Activated B cell treated with CpG ODN at 0.5 μM for 24 hours (primary cell): ENCODE data around the gene HTR6. TPM values are rescaled to one million over a fixed set of nuclear protein-coding genes. Genes with fewer than 3 reads are reported as not detected.

ENCODE experiments used
- ATAC-seq: fragments of 200-7000 bp; cut with Tn5 transposase; one replicate; pipeline ENCODE4 v1.10.0; 2021; ENCODE audit warnings: low read depth, mild to moderate bottlenecking, moderate library complexity
- CTCF ChIA-PET: fragments of 350-600 bp; sonication (Branson Sonifier 250); formaldehyde crosslinking; loops from one replicate; lab custom pipeline; 2021; ENCODE audit warnings: antibody characterized with exemption; lab: Charles Lee
- POLR2A ChIA-PET: fragments of 350-600 bp; sonication (Branson Sonifier 250); formaldehyde crosslinking; loops from one replicate; lab custom pipeline; 2021; ENCODE audit warnings: antibody characterized with exemption; lab: Charles Lee
- DNase-seq: peaks from one replicate; pipeline ENCODE4 v3.0.0; 2022
- H3K27ac Mint-ChIP-seq: one replicate; pipeline ENCODE4 v1.8.0; 2020; ENCODE audit warnings: mixed read lengths
- H3K27me3 Mint-ChIP-seq: one replicate; pipeline ENCODE4 v1.8.0; 2021; ENCODE audit warnings: mixed read lengths
- H3K36me3 Mint-ChIP-seq: one replicate; pipeline ENCODE4 v1.8.0; 2021; ENCODE audit warnings: low read depth, mixed read lengths
- H3K4me1 Mint-ChIP-seq: one replicate; pipeline ENCODE4 v1.8.0; 2021; ENCODE audit warnings: mixed read lengths
- H3K4me3 Mint-ChIP-seq: one replicate; pipeline ENCODE4 v1.8.0; 2020; ENCODE audit warnings: mild to moderate bottlenecking, mixed read lengths
- H3K9me3 Mint-ChIP-seq: one replicate; pipeline ENCODE4 v1.8.0; 2020; ENCODE audit warnings: mixed read lengths
- CTCF ChIP-seq: fragments of 200-600 bp; IDR thresholded peaks from one replicate; pipeline ENCODE4 v1.8.0; 2022; ENCODE audit warnings: antibody characterized with exemption, mild to moderate bottlenecking
- intact Hi-C: fragments of 100-400 bp; cut with micrococcal nuclease; formaldehyde crosslinking; loops from one replicate; pipeline ENCODE4 v1.15.1; 2024
- total RNA-seq: library from RNA; stranded (reverse); gene quantifications from 2 replicates; pipeline ENCODE4 v1.2.3, GENCODE V29; 2022

The HTR6 gene
- total RNA-seq, 1 donor from 2014 or later: not detected

- H3K27ac Mint-ChIP-seq: no peak overlapping the region
These were observed 31.1 kb downstream of the HTR6 start for GRCh38 chr1:19695772-19696171.

GRCh38 chr1:19696820-19697219 lies 32.1 kb downstream of the HTR6 start:
- intact Hi-C loops: no loop called here
- TF ChIP-seq CTCF: no peak
- no peaks in the 10 kb centered on the region for H3K27me3 Mint-ChIP-seq
- peaks cover 11% of the 10 kb centered on the region for H3K4me1 Mint-ChIP-seq
- no peak for DNase-seq
- H3K27ac Mint-ChIP-seq: no peak overlapping the region
- ChIA-PET CTCF (no interaction called here), POLR2A (no interaction called here)
- ATAC-seq: no peak
- H3K4me3 Mint-ChIP-seq: no peak overlapping the region
- H3K36me3 Mint-ChIP-seq: peaks cover 62% of the 10 kb centered on the region
- no peaks in the 10 kb centered on the region for H3K9me3 Mint-ChIP-seq

More at GRCh38 chr1:19695772-19696171, 31.1 kb downstream of the HTR6 start:
- DNase-seq: no peak
- Mint-ChIP-seq H3K4me1 (peaks cover 11% of the 10 kb centered on the region), H3K36me3 (peaks cover 71% of the 10 kb centered on the region), H3K9me3 (peaks cover 4% of the 10 kb centered on the region), H3K27me3 (no peaks in the 10 kb centered on the region), H3K4me3 (no peak overlapping the region)
- ChIA-PET POLR2A (no interaction called here), CTCF (no interaction called here)
- intact Hi-C loops: no loop called here
- TF ChIP-seq CTCF: no peak
- ATAC-seq: no peak

- intact Hi-C loops: no loop called here
- H3K27ac Mint-ChIP-seq: no peak overlapping the region
- ChIA-PET CTCF (interaction anchor here (1.3 kb wide), 1 partner anchor 36 kb away, joined by 3 read pairs; no protein-coding TSS in a partner anchor), POLR2A (no interaction called here)
- H3K4me1 Mint-ChIP-seq: peaks cover 11% of the 10 kb centered on the region
- DNase-seq (no peak), ATAC-seq (no peak)
- H3K36me3 Mint-ChIP-seq: peaks cover 54% of the 10 kb centered on the region
- TF ChIP-seq CTCF: no peak
- H3K27me3 Mint-ChIP-seq: no peaks in the 10 kb centered on the region
- H3K9me3 Mint-ChIP-seq: no peaks in the 10 kb centered on the region
- H3K4me3 Mint-ChIP-seq: no peak overlapping the region
These were observed 33.5 kb downstream of the HTR6 start for GRCh38 chr1:19698181-19698580.

GRCh38 chr1:19700079-19700777 lies 35.6 kb downstream of the HTR6 start:
- no peaks in the 10 kb centered on the region for H3K9me3 Mint-ChIP-seq
- DNase-seq (no peak), ATAC-seq (no peak)
- POLR2A ChIA-PET: no interaction called here
- H3K27me3 Mint-ChIP-seq: no peaks in the 10 kb centered on the region
- TF ChIP-seq CTCF: no peak
- H3K36me3 Mint-ChIP-seq: peaks cover 37% of the 10 kb centered on the region
- intact Hi-C loops: no loop called here
- peaks cover 12% of the 10 kb centered on the region for H3K4me1 Mint-ChIP-seq
- H3K4me3 Mint-ChIP-seq: no peak overlapping the region
- CTCF ChIA-PET: no interaction called here
- H3K27ac Mint-ChIP-seq: no peak overlapping the region

- intact Hi-C loops: no loop called here
- ChIA-PET POLR2A (no interaction called here), CTCF (interaction anchor here (1.1 to 5.0 kb wide), 2 partner anchors 16 to 42 kb away, joined by 3 to 49 read pairs; no protein-coding TSS in a partner anchor)
- Mint-ChIP-seq H3K27me3 (no peaks in the 10 kb centered on the region), H3K4me1 (peaks cover 7% of the 10 kb centered on the region), H3K27ac (no peak overlapping the region), H3K4me3 (no peak overlapping the region), H3K9me3 (no peaks in the 10 kb centered on the region), H3K36me3 (peaks cover 32% of the 10 kb centered on the region)
- no peak for TF ChIP-seq CTCF
- ATAC-seq: no peak
- no peak for DNase-seq
These were observed 38.6 kb downstream of the HTR6 start for GRCh38 chr1:19703280-19703679.
